Epithelial cell of esophagus (primary cell): Measurements from ENCODE around the gene GNB1.
"Not testable (repeated sequence)": the region's sequence is repeated elsewhere in the genome, so short reads cannot be mapped to it uniquely, and the experiment has no call there.

Experiments used
- DNase-seq: peaks from one replicate; pipeline ENCODE4 v3.0.0; 2010; ENCODE audit warnings: low read depth
- H3K4me3 ChIP-seq: 2 replicates; pipeline ENCODE4 v1.5.1; 2011; ENCODE audit warnings: mild to moderate bottlenecking, low read length, control low read depth
- TF ChIP-seq, protein P1 (sequence below): IDR thresholded peaks from 2 replicates; pipeline ENCODE4 v1.5.1; 2011; ENCODE audit warnings: low read depth, mild to moderate bottlenecking, low read length, control low read depth, inconsistent platforms; ENCODE audit not compliant: insufficient read depth; ENCODE audit errors: missing control alignments

GNB1 gene

GRCh38 chr1:1937061-1937460 lies 46.2 kb upstream of the GNB1 start:
- no peak for DNase-seq
- H3K4me3 ChIP-seq = no peak overlapping the region
- TF ChIP-seq, protein P1, sequence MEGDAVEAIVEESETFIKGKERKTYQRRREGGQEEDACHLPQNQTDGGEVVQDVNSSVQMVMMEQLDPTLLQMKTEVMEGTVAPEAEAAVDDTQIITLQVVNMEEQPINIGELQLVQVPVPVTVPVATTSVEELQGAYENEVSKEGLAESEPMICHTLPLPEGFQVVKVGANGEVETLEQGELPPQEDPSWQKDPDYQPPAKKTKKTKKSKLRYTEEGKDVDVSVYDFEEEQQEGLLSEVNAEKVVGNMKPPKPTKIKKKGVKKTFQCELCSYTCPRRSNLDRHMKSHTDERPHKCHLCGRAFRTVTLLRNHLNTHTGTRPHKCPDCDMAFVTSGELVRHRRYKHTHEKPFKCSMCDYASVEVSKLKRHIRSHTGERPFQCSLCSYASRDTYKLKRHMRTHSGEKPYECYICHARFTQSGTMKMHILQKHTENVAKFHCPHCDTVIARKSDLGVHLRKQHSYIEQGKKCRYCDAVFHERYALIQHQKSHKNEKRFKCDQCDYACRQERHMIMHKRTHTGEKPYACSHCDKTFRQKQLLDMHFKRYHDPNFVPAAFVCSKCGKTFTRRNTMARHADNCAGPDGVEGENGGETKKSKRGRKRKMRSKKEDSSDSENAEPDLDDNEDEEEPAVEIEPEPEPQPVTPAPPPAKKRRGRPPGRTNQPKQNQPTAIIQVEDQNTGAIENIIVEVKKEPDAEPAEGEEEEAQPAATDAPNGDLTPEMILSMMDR = no peak

DNA sequence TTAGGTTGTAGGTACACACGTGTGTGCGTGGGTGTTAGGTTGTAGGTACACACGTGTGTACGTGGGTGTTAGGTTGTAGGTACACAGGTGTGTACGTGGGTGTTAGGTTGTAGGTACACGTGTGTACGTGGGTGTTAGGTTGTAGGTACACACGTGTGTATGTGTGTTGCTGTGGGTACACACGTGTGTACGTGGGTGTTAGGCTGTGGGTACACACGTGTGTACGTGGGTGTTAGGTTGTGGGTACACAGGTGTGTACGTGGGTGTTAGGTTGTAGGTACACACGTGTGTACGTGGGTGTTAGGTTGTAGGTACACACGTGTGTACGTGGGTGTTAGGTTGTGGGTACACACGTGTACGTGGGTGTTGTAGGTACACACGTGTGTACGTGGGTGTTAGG lies 44.0 kb upstream of the GNB1 start:
- not testable (repeated sequence) for H3K4me3 ChIP-seq, DNase-seq

DNA sequence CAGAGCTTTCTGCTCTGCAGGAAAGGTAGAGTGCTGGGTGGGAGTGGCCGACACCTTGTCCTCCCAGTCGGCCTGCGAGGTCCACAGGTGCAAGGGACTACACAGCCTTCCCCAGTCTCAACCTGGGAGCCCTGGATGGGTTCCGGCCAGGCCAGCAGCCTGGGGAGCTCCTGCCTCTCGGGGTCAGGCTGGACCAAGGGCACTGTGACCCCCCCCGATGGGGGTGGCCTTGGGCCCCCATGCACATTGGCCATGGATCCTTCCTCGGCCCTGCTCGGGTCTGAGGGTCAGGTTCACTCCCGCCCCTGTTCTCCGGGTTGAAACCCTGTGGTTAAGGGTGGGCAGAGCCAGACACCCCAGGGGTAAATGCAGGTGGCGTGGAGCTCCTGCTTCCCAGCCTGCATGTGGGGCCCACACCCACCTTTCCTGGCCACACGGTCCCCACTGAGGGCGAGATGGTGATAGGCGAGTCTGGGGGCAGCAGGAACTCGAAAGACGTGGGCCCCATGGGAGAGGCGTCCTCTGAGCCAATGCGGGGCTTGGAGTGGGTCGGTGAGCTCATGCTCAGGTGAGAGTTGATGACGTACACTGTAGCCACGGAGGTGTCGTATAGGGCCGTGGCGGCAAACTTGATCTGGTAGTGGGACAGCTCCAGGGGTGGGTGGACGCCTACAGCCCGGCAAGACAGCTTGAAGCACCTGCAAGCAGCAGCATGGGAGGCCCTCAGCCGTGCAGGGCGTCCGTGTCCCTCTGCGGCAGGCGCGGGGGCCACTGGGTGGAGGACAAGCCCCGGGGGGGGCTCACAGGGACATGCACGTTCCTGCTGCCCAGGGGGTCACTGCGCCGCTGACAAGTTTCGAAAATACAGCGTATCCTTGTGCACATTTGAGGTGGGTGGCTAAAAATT lies 39.0 kb upstream of the GNB1 start:
- no peak overlapping the region for H3K4me3 ChIP-seq
- no peak for DNase-seq
- TF ChIP-seq, protein P1 = no peak

- H3K4me3 ChIP-seq = no peak overlapping the region
- TF ChIP-seq, protein P1 = no peak
- DNase-seq = no peak
Observed at GRCh38 chr1:1929102-1929638, 38.3 kb upstream of the GNB1 start.

DNA sequence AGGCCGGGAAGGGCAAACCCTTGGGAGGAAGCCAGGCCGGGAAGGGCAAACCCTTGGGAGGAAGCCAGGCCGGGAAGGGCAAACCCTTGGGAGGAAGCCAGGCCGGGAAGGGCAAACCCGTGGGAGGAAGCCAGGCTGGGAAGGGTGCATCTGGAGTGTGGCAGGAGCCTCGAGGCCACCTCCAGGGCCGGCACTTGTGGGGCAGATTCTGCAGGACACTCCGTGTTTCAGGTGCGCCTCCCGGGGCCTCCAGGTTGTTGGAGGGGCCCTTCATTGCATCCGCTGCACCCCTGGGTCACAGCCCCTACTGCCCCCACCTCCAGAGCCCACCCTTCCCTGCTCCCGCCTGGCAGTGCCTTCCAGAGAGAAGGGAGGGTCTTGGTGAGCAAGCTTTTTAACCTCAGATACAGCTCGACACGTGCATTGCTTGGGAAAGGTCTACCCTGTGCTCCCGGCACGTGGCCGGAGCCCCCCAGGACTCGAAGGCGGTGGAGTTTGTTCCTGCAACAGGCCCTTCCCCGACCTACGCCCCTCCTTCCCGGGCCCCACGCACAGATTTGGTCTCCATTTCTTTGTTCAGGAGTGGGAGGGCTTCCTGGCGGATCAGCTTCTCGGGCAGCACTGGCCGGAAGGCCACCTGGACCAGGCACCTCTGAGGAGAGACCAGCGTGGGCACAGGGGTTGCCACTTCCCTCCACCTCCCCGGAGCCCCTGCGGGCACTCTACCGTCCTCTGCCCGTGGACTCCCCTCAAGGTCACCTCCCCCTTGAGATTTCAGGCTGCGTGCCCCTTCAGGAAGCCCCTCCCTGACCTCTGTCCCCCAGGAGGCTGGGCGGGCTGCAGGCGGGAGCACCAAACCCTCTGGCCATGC lies 37.6 kb upstream of the GNB1 start:
- no peak overlapping the region for H3K4me3 ChIP-seq
- no peak for DNase-seq
- TF ChIP-seq, protein P1 = no peak

DNA sequence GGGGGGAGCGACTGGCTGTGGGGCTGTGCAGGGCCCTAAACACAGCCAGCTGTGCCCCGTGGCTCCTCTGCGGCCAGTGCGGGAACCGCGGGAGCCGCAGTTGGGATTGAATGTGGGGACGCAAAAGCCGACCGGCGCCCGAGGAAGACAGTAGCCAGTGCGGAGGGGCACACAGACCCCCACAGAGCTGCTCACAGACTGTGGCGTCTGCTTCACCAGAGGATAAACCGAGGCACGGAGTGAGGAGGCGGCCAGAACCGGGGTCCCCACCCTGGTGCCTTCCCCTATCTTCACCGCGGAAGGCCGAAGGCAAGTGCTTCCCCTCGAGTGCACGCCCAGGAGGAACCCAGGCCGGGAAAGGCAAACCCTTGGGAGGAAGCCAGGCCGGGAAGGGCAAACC lies 36.9 kb upstream of the GNB1 start:
- no peak overlapping the region for H3K4me3 ChIP-seq
- DNase-seq = no peak
- TF ChIP-seq, protein P1 = no peak
